Endometrium (tissue), 2 donors: Measurements from ENCODE around the gene GIGYF2.

Experiments used
- FAIRE-seq: peaks from 2 replicates; lab custom pipeline; 2012; peaks lifted over from hg19 to GRCh38; lab: Jason Lieb, UNC
- donor health status: control.
- donor health status: control.

The GIGYF2 gene

GRCh38 chr2:232749331-232749730 is 52.2 kb downstream of the GIGYF2 start:
- no peak for FAIRE-seq

GRCh38 chr2:232750135-232750671 is 53.1 kb downstream of the GIGYF2 start:
- no peak for FAIRE-seq

- no peak for FAIRE-seq
These were observed 60.8 kb downstream of the GIGYF2 start for GRCh38 chr2:232757905-232758304.

- no peak for FAIRE-seq
These were observed 64.3 kb downstream of the GIGYF2 start for GRCh38 chr2:232761301-232761907.

GRCh38 chr2:232767866-232768265 is 70.7 kb downstream of the GIGYF2 start:
- FAIRE-seq: no peak

GRCh38 chr2:232770207-232770606 is 73.1 kb downstream of the GIGYF2 start:
- FAIRE-seq: no peak

GRCh38 chr2:232771870-232772269 is 74.7 kb downstream of the GIGYF2 start:
- FAIRE-seq: no peak

- FAIRE-seq: no peak
These were observed 75.4 kb downstream of the GIGYF2 start for GRCh38 chr2:232772531-232772930.

- no peak for FAIRE-seq
These were observed 76.7 kb downstream of the GIGYF2 start for GRCh38 chr2:232773815-232774214.

- peak; percentile 15 for FAIRE-seq
These were observed 79.3 kb downstream of the GIGYF2 start, which contains the start of gene KCNJ13 for GRCh38 chr2:232776435-232776834. KCNJ13 (minus strand) TSS chr2:232776565; CDS start chr2:232771362, 5,203 bp downstream.

GRCh38 chr2:232777276-232777675 is 80.1 kb downstream of the GIGYF2 start:
- no peak for FAIRE-seq

- no peak for FAIRE-seq
These were observed 82.3 kb downstream of the GIGYF2 start for GRCh38 chr2:232779465-232779864.

GRCh38 chr2:232779934-232780333 is 82.8 kb downstream of the GIGYF2 start:
- no peak for FAIRE-seq

GRCh38 chr2:232781765-232782164 is 84.6 kb downstream of the GIGYF2 start:
- no peak for FAIRE-seq

- peak; percentile 61 for FAIRE-seq
These were observed 86.1 kb downstream of the GIGYF2 start for GRCh38 chr2:232783278-232783677.

GRCh38 chr2:232787806-232788205 is 90.7 kb downstream of the GIGYF2 start:
- FAIRE-seq: no peak

- FAIRE-seq: no peak
These were observed 92.0 kb downstream of the GIGYF2 start for GRCh38 chr2:232789082-232789481.

- FAIRE-seq: no peak
These were observed 94.4 kb downstream of the GIGYF2 start for GRCh38 chr2:232791518-232791917.

- FAIRE-seq: no peak
These were observed 96.1 kb downstream of the GIGYF2 start for GRCh38 chr2:232793271-232793670.

GRCh38 chr2:232794981-232795380 is 97.8 kb downstream of the GIGYF2 start:
- FAIRE-seq: no peak

- FAIRE-seq: no peak
These were observed 98.8 kb downstream of the GIGYF2 start for GRCh38 chr2:232795920-232796319.

GRCh38 chr2:232798187-232798586 is 101.1 kb downstream of the GIGYF2 start:
- FAIRE-seq: no peak

- FAIRE-seq: no peak
These were observed 103.0 kb downstream of the GIGYF2 start for GRCh38 chr2:232800166-232800565.

- FAIRE-seq: no peak
These were observed 105.0 kb downstream of the GIGYF2 start for GRCh38 chr2:232802091-232802490.
